DMS153 (cell line): ENCODE data around the gene SMIM8.
A peak's percentile ranks its signal among the peaks of the same experiment; 100 is the strongest.

ENCODE experiments used
- DNase-seq: peaks from one replicate; lab custom pipeline; 2025; lab: John Stamatoyannopoulos, UW

The SMIM8 gene

DNA sequence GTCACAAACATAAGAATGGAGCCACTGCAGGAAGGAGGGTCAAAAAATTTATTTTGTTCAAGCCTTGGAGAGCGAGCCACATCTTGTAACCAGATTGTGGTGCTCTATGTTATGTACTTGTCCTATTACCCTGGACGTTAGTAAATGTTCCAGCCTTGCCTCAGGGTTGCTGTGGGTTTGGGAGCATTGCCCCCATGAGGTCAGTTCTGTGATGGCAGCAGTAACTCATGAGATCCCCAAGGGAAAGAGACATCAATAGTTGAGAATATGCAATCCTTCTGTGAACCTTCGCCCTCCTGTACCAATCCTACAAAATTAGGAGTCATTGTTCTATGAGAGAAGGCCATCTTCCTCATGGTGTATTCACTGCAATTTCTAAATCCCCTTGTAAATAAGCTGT is 68.9 kb downstream of the SMIM8 start:
- peak; percentile 40 for DNase-seq
